Kidney glomerular epithelial cell (primary cell): Measurements from ENCODE around the gene CAPN9.
A peak's percentile ranks its signal among the peaks of the same experiment; 100 is the strongest.

Experiments used
- DNase-seq: peaks from one replicate; lab custom pipeline; 2025; lab: John Stamatoyannopoulos, UW

CAPN9 gene

DNA sequence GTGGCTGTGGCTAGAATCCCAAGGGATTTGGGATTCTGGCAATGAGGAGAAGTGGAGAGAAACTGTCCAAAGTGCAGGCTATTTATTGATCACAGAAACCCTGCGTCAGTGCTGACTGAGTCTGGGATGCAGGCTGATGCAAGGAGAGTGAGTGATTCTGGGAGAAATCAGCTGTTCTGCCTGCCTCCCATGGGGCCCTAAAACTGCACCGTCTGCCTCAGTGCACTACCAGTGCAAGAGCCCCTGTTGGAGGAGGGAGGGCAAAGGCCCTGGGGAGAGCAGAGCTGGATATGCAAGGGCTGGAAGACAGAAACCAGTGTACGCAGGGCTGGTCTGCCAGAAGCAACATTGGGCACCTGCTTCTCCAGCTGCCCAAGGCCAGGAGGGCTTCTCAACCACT, 78.6 kb downstream of the CAPN9 start:
- DNase-seq, result no peak

DNA sequence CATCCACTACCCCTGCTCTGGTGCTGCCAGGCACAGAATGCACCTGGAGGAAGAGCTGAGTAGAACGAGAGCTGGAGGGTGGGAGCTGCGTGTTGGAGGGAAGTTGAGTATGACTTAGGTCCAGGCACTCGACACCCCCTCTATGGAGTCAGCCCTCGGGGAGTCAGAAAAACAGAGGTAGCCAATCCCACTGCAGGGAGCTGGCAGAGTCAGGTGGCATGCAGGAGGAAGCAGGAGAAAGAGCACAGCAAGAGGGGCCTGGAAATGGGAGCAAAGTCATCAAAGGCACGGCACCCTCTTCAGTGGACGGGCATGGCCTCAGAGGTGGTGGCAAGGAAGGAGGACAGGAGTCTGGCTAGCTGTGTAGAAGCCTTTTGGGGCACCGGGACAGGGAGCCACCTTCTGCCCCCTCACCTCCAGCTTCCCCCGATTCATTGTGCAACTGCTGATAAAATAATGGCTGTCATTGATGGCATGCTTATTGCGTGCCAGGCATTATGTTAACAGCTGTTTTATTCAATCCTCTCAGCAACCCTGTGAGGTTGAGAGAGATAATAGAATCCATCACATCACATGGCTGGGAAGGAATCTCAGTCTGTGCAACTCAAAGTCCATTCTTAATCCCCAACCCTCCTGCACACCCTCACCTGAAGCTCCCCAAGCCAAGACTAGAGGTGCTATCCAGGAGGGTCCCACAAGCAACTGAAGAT, 79.1 kb downstream of the CAPN9 start:
- DNase-seq, result no peak

DNA sequence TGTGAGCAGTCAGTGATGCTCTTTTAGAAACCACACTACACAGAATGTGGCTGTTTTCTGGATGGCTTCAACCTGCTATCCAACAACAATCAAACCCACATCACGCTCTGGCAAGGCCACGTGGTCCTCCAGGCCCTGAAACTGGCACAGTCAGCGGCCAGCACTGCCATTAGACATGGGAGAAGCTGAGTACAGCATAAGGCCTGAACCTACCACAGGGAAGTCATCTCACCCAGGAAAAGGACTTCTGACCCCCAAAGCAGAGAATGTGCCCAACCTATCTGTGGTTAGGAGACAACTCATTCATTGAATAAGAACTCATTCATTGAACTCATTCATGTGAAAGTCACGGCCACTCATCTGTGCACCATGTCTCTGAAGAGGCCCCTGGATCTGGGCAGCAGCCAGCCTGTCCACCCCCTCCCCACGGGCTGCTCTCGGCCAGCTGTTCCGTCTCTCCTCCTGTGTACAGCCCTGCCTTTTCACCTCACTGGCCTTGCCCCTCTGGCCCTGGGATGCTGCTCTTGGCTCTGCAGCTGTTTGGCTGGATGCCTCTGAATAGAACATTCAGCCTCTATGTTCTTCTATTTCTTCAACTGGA, 80.0 kb downstream of the CAPN9 start:
- peak; percentile 61 for DNase-seq

DNA sequence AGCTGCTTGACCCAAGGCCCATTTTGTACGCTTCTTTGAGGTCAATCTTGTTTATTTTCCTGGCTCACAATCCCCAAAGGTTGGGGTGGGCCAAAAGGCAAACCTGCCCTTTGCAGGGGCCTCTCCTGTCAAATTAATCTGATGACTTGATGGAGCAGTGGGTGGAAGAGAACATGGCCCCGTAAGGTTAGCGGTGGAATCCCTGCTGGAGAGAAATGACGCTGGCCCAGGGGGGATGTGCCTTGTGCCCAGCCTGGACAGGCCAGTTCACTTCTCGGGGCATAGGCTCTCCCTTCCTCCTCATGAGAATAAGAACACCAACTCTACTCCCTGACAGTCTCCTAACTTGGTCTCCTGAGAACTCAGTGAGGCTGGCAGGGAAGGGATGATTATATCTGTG, 80.6 kb downstream of the CAPN9 start:
- no peak for DNase-seq

DNA sequence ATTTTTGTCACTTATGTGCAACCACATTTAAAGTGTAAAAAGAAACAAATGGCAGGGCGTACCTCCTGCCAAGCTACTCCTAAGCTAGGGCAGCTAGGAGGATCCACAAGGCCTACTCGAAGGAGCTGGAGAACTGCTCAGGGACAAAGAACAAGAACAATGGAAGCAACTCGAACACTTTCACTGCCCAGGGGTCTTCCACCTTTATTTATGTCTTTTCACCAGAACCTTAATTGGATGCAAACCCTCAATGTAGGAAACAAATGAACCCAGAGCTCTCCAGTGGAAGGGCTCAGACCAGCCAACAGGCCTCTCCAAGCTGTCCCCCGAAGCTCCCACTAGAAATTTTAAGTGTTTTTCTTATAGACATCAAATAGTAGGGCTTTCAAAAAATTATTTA, 81.2 kb downstream of the CAPN9 start:
- DNase-seq, result no peak

DNA sequence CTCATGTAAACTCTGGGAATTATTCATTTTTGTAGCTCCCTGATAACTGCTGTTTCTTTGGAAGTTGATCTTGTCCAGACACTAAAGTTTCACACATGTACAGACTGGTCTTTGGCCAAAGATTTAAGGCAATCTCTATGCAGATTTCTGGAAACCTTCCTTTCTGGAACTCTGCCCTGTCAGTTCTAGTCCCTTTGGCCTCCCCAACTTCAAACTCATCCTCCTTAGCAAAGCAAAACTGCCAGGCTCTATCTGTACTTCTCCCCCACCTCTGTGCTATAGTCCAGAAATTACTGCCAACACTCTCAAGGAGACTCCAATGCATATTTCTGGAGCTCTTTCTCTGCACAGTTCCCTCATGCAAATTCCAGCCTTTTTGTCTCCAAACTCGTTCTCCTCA, 84.6 kb downstream of the CAPN9 start:
- no peak for DNase-seq

DNA sequence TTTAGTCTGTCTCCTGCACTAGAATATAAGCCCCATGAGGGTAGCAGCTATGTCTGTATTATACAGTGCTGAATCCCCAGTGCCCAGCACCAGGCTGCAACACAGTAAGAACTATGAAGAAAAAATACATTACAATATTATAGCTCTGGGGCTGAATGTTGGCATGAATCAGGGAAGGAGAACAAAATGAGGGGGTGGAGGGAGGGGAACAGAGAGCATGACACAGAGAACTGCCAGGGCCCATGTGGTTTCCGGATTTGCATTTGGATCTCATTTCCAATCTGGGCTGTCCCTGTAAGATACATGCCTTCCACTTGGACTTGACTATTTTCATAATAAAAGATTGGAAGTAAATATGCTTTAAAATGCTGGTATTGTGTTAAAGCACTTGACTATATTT, 85.3 kb downstream of the CAPN9 start:
- no peak for DNase-seq

DNA sequence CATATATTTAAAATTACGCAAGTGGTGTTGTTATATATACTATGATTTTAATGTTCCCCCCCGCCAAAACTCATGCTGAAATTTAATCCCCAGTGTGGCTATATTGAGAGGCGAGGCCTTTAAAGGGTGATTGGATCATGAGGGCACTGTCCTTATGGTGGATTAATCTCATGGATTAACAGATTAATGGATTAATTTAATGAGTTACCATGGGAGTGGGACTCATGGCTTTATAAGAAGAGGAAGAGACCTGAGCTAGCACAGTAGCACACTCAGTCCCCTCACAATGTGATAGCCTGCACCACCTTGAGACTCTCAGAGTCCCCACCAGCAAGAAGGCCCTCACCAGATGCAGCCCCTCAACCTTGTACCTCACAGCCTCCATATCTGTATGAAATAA, 86.3 kb downstream of the CAPN9 start:
- DNase-seq, result no peak

DNA sequence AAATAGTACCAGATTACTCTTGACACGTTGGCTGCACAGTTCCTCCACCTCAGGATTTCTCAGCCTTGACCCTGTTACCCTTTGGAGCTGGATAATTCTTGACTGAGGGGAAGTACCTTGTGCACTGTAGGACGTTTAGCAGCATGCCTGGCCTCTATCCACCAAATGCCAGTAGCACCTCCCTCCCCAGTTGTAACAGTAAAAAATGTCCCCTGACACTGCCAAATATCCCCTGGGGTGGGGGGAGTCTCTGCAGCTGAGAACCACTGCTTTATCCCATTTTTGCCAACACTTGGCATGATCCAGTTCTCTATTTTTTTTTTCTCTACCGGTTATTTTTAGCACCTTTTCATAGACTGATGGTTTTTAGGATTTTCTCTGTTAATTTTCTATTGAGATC, 87.1 kb downstream of the CAPN9 start:
- DNase-seq, result no peak

DNA sequence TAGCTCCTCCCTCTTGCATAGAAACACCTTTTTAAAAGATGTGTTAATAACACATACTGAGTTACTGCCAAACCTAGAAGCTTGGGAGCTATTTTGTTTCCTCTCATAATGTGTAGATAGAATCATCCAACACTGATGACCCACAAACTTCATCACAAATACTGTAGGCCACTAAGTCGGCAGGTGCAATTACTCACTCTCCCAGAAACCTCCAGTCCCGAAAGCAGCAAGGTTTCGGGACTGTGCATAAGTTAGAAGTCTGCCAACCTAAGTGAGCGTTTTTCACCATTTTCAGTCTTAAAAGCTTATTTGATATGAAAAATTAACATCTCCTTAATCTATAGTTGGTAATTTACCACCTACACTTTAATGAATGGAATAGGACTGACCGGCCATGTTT, 89.2 kb downstream of the CAPN9 start:
- DNase-seq, result no peak

DNA sequence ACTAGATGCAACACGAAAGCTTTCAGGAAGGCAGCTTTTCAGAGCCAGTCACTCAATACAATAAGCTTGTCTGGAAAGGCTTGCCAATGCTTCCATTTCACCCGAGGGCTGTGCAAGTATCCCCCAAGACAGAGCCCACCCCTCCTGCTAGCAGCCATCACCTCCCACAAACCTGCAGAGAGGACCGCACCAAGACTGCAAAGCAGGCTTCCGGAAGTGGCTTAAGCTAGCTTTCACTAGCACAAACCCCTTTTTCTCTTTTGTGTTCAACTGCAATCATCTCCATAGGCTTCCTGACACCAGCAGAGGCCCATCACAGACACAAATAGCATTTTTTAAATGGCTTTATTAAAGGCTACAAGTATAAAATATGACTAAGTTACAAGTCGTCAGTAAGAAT, 89.6 kb downstream of the CAPN9 start:
- DNase-seq, result no peak

DNA sequence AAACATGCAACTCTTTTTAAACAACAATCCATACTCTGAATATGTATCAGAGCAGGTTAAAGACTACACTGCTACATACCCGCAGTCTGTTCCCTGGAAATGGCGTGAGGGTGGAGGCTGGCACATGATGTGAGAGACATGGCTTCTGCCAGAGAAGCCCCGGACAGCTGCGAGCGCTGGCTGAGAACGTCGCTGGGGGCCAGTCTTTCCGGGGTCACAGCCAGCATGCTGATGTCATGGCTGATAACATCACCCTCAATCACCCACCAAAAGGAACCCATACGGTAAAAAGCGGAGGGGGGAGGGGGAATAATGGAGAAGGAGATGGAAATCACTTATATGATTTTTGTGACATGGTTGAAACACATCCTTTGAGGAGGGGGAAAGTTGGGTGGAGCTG, 92.0 kb downstream of the CAPN9 start:
- no peak for DNase-seq

DNA sequence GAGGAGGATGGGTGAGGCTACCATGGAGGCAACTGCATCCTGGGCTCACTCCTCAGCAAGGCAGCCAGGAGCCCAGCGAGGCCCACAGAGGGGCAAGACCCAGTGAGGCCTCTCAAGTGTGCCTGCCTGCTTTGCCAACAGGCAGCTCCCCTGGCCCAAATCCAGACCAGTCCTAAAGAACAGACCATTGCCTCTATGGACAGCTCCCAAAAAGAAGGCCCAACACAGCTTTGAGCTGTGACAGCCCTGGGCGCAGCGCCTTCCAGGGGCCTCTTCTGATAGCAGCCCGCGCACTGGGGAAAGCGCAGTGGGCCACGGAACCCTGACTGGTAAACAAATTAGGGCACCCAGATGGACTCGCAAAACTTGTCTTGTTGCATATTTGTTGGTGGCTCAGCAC, 95.6 kb downstream of the CAPN9 start:
- no peak for DNase-seq

DNA sequence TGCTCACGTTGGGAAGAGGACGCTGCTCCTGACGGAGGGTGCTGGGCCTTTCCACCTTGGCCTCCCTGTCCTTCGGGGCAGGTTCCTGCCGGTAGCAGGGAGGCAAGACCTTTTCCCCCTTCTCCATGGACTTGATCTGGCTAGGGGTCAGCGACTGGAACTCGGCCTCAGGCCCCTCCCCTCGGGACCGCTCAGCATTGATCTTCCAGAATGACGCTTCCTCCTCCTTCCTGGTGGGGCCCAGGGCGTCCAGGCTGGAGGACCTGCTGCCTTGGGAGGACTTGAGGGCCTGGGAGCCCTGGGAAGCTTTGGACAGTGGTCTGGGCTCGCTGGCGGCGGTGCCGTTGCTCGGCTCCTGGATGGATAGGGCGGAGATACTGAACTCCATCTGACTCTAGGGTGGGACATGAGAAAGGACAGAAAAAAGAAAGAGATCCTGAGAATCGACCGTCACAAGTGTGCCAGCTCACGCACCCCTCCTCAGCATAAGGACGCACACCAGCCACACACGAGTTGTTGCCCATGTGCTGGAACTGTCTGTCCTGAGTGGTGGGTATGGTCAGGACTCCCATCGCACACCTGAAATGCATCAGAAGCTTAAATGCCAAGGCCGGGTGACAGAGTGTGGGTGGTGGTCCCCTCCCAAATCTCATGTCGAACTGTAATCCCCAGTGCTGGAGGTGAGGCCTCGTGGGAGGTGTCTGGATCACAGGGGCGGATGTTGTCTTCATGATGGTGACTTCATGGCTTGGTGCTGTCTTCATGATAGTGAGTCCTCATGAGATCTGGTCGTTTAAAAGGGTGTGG, 96.5 kb downstream of the CAPN9 start:
- DNase-seq, result no peak

DNA sequence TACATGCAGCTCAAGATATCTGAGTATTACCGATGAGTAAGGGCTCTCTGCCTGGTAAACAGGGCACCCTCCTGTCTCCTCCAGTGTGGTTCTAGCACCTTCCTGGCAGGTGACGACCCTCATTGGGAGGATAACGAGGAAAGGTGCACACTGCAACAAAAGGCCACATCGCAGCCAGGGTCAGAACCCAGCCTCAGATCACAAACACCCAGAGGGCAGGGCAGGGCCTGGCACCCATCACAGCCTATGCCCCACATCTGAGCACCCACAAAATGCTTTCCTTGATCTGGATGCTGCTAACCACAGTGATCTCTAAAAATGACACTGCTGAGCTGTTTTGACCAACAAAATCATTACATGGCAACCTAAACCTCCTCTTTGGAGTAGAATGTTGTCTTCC, 97.4 kb downstream of the CAPN9 start:
- no peak for DNase-seq

DNA sequence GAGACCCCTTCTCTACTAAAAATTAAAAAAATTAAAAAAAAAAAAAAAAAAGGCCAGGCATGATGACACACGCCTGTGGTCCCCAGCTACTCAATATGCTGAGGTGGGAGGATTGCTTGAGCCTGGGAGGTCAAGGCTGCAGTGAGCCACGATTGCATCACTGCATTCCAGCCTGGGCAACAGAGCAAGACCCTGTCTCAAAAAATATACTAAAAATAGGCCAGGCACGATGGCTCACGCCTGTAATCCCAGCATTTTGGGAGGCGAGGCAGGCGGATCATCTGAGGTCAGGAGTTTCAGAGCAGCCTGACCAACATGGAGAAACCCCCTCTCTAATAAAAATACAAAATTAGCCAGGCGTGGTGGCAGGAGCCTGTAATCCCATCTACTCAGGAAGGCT, 98.0 kb downstream of the CAPN9 start:
- DNase-seq, result peak; percentile 66

DNA sequence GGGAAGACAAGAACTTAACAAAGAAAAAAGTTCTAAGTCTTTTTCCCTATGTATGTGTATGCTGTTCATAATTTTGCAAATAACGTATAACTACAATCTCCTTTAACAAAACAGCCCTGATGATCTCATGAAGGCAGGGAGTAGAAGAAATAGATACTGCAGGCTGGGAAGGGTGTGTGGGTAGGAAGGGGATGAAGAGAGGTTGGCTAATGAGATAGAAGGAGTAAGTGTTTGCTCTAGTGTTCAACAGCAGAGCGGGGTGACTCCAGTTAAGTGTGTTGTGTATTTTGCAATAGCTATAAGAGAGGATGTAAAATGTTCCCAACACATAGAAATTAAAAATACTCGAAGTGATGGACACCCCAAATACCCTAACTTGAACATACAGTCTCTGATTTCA, 101.0 kb downstream of the CAPN9 start:
- no peak for DNase-seq

DNA sequence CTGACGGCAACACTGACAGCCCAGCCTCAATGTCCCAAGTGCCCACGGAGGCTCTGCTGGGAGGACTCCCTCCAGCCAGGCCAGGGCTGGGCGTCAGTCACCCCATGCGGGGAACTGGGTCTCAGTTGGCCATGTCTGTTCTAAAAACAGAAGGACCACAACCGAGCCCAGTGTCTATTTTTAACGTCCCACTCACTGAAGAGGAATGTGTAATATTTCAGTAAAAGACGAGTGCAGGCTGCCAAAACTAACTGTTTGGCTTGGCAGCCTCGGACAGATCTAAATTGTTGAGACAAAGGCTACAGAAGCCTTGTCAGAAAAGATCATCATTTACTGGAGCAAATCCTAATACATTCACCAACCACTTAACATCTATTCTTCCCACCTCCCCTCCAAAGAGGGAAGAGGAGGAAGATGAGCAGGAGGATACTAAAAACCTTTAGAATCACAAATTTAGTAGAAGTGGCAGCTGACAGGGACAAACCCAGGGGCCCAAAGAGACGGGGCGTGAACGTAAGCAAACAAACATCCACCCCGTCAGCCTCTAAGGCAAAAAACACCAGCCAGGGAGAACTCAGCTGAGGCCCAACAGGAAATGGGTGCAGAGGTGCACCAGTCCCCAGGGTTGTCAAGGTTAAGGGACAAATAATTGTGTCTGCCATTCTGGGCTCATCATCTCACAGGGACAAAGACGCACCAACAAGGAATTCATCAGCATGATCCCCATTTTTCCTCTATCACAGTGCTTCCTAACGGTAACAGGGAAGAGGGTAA, 102.5 kb downstream of the CAPN9 start:
- peak; percentile 94 for DNase-seq

DNA sequence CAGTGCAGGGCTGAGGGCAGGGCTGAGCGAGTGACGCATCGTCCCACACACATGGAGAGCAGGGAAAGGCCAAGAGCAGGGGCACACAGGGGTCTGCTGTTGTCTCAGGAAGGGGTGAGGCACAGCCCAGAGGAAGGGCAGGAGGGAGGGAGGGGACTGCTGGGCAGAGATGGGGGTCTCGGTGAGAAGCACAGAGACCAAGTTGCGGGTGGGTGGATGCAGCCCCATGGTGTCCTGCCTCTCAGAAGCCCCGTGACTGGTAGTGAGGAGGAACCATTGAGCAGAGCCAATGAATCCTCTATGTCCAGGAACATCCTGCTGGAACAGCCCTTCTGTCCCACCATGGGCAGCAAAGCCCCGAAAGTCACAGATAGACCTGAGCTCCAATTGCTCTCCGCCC, 103.4 kb downstream of the CAPN9 start:
- no peak for DNase-seq

DNA sequence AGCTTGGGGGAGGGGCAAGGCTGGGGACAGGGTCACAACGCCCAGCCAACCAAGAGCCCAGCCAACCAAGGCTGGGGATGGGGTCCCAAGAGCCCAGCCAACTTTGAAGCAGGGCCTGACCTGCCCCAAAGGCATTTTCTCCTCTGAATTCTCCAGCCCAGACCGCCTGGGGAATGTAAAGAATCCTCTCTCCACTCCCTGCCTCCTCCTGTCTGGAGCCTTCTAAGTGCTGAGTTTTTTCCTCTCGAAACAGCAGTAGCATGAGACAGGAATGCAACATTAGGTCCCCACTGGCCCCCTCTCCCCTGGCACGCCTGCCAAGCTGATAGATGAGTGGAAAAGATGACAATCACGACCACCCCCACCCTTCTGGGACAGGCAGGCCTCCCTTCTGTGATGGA, 104.1 kb downstream of the CAPN9 start:
- DNase-seq, result peak; percentile 73
